OCI-LY3 (cell line): ENCODE results near the gene JOSD1.
A peak's percentile ranks its signal among the peaks of the same experiment; 100 is the strongest.

Experiments
- H2AFZ ChIP-seq: fragments of 200-600, 300-600 bp; shearing (Covaris generic); 2 replicates; pipeline ENCODE4 v1.6.0; 2014; ENCODE audit warnings: antibody characterized with exemption, low read depth, low read length
- H3K27ac ChIP-seq: fragments of 200-600, 300-600 bp; sonication (generic); 2 replicates; pipeline ENCODE4 v1.5.1; 2014; ENCODE audit warnings: mild to moderate bottlenecking, low read length, moderate library complexity, mixed read lengths
- H3K27me3 ChIP-seq: fragments of 200-600, 300-600 bp; sonication (generic); 2 replicates; pipeline ENCODE4 v1.6.1; 2014; ENCODE audit warnings: low read depth, low read length, mixed read lengths
- H3K36me3 ChIP-seq: fragments of 200-600, 300-600 bp; sonication (generic); replicated peaks from 2 replicates; pipeline ENCODE3; 2014; ENCODE audit warnings: low read depth, low read length, mixed read lengths
- H3K4me1 ChIP-seq: fragments of 300-600, 200-600 bp; sonication (generic); 2 replicates; pipeline ENCODE4 v1.6.1; 2014; ENCODE audit warnings: low read length, mixed read lengths
- H3K4me2 ChIP-seq: fragments of 200-600, 300-600 bp; sonication (generic); 2 replicates; pipeline ENCODE4 v1.6.1; 2014; ENCODE audit warnings: low read length, mixed read lengths
- H3K4me3 ChIP-seq: fragments of 300-600, 200-600 bp; sonication (generic); 2 replicates; pipeline ENCODE4 v1.5.1; 2014; ENCODE audit warnings: antibody characterized with exemption, mild to moderate bottlenecking, low read length, moderate library complexity
- H3K79me2 ChIP-seq: fragments of 300-600, 200-600 bp; shearing (Covaris generic); 2 replicates; pipeline ENCODE4 v1.6.1; 2014; ENCODE audit warnings: mild to moderate bottlenecking, low read length, mixed read lengths
- H3K9ac ChIP-seq: fragments of 300-600, 200-600 bp; shearing (Covaris generic); 2 replicates; pipeline ENCODE4 v1.6.0; 2014; ENCODE audit warnings: mild to moderate bottlenecking, low read length, moderate library complexity
- H3K9me3 ChIP-seq: fragments of 200-600, 300-600 bp; shearing (Covaris generic); 2 replicates; pipeline ENCODE4 v1.6.1; 2014; ENCODE audit warnings: low read length, mixed read lengths; ENCODE audit not compliant: insufficient read depth
- H4K20me1 ChIP-seq: fragments of 200-600, 300-600 bp; sonication (generic); 2 replicates; pipeline ENCODE4 v1.6.1; 2016; ENCODE audit warnings: low read length, mixed read lengths; ENCODE audit not compliant: insufficient read depth
- EZH2phosphoT487 ChIP-seq: fragments of 200-600 bp; shearing (Covaris generic); IDR thresholded peaks from 2 replicates; pipeline ENCODE4 v1.6.1; 2018; ENCODE audit warnings: antibody characterized with exemption, mixed run types, low read depth
- TF ChIP-seq, protein P1 (sequence below): fragments of 200-600, 300-600 bp; sonication (generic); IDR thresholded peaks from 2 replicates; pipeline ENCODE4 v1.5.1; 2014; ENCODE audit warnings: antibody characterized with exemption, low read length, low read depth

Gene JOSD1

DNA sequence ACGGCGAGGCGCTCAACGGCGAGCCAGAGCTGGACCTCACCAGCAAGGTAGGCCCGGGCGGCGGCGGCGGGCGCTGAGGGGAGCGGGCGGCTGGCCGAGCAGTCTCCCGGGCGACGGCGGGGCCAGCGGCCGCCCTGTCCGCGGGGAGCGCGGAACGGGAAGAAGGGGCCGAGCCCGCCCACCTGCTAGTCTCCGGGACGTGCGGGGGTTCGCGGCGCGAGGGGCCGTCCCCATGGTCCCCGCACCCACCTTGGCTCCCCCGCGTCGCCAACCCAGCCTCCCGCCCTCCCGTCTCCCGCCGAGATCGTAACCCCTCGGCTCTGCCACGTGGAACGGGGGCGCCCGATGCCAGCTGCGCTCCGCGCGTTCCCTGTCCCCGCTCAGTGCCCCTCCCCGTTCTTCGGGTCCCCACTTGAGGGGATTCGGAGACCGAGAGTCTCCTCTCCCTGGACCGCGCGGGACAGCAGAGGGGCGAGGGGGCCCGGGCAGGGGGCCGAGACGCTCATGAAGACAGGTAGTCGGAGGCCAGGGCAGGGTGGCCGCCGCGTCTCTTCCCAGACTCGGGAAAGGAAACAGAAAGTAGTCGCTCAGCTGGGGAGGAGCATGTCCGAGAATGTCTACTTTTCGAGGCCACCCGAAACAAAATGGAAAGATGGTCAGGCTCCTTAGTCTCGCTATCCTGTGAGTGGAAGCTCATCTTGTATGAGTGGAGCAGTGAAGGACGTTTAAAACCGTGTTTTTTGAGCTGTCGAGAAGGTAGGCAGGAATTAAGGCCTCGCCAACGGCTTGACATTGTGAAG is 5.6 kb upstream of the JOSD1 start:
- H3K9me3 ChIP-seq = no peaks in the 10 kb centered on the region
- H3K9ac ChIP-seq = peak overlapping the region; percentile 90
- H3K4me3 ChIP-seq = peak overlapping the region; percentile 89
- H3K4me2 ChIP-seq = peak overlapping the region; percentile 88
- peaks cover 28% of the 10 kb centered on the region for H3K36me3 ChIP-seq
- peaks cover 41% of the 10 kb centered on the region for H3K4me1 ChIP-seq
- peaks cover 48% of the 10 kb centered on the region for H4K20me1 ChIP-seq
- TF ChIP-seq, protein P1, sequence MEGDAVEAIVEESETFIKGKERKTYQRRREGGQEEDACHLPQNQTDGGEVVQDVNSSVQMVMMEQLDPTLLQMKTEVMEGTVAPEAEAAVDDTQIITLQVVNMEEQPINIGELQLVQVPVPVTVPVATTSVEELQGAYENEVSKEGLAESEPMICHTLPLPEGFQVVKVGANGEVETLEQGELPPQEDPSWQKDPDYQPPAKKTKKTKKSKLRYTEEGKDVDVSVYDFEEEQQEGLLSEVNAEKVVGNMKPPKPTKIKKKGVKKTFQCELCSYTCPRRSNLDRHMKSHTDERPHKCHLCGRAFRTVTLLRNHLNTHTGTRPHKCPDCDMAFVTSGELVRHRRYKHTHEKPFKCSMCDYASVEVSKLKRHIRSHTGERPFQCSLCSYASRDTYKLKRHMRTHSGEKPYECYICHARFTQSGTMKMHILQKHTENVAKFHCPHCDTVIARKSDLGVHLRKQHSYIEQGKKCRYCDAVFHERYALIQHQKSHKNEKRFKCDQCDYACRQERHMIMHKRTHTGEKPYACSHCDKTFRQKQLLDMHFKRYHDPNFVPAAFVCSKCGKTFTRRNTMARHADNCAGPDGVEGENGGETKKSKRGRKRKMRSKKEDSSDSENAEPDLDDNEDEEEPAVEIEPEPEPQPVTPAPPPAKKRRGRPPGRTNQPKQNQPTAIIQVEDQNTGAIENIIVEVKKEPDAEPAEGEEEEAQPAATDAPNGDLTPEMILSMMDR = no peak
- TF ChIP-seq EZH2phosphoT487 = no peak
- H3K79me2 ChIP-seq = peaks cover 56% of the 10 kb centered on the region
- H3K27ac ChIP-seq = peak overlapping the region; percentile 69
- H2AFZ ChIP-seq = no peak overlapping the region
- no peaks in the 10 kb centered on the region for H3K27me3 ChIP-seq

DNA sequence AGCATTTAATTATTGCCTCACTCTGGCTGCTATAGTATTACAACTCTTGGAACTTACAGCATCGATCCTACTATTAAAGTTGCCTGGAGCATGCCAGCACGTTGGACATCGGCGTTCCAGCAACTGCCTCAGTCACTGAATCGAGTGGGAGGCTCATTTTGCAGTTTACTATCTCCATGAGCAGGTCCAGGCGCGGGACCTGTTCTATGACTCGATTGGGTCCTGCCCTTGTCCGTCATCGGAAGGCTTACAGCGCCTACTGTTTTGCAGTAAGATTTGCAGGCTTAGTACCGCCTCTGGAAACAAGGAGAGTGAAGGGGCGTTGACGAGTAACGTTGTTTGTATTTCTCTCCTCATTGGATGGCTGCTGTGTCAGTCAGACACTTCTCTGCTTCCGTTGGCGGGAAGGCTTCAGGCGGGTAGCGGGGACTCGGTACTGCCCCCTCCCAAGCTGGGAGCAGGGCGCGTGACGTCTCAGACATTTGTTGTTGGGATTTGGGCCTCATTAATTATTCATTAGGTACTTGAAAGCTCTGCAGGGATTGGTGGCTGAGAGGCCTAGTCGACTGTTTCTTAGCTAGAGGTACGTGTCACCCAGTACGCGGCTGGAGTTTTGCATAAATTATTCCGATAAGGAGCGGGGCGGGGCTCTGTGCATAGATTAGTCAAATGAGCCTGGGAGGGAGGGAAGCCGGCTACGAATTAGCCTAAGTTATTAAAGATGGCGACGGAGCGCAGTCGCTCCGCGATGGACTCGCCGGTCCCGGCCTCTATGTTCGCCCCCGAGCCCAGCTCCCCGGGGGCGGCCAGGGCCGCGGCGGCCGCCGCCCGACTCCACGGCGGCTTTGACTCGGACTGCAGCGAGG is 4.7 kb upstream of the JOSD1 start, which contains the start of gene GTPBP1:
TSS of gene GTPBP1 (plus strand) at position 710 of the 866 bp plus-strand sequence. CDS start at position 722, 12 bp downstream.
- TF ChIP-seq, protein P1 = no peak
- TF ChIP-seq EZH2phosphoT487 = no peak
- Histone ChIP-seq H3K4me2 (peak within 1 kb of the TSS; percentile 88), H3K9me3 (no peaks in the 10 kb centered on the region), H3K79me2 (peaks cover 48% of the 10 kb centered on the region), H3K36me3 (peaks cover 19% of the 10 kb centered on the region), H3K27me3 (no peaks in the 10 kb centered on the region), H2AFZ (peak within 1 kb of the TSS; percentile 84), H4K20me1 (peaks cover 40% of the 10 kb centered on the region), H3K4me1 (peaks cover 41% of the 10 kb centered on the region), H3K27ac (peak within 1 kb of the TSS; percentile 69), H3K9ac (peak within 1 kb of the TSS; percentile 90), H3K4me3 (peak within 1 kb of the TSS; percentile 89)

DNA sequence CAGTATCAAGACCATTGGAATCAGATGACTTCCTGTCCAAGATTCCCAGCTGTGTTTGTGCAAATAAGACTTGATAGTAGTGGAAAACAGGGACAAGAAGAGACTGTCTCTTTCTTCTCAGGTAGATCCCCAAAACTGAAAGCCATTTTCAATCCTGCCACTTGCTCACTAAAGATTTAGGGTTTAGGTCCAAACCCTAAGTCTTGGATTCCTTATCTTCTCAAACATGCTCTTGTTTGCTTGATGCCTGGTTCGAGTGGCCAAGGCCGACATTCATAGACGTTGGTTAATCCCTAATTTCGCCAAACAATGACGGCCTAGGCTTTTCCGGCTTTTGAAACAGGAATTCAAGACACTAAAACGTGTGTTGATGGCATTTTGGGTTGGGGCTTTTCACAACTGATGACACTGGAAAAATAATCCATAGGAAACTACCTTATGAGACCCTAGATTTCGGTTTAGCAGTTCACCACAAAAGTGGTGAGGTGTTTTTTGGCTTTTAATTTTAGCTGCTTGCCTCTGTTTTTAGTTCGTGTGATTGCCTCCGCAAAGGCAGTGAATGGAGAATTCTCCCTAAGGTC is 4.0 kb upstream of the JOSD1 start:
- peak overlapping the region; percentile 84 for H2AFZ ChIP-seq
- H3K4me3 ChIP-seq = peak overlapping the region; percentile 78
- peaks cover 41% of the 10 kb centered on the region for H3K4me1 ChIP-seq
- H3K9ac ChIP-seq = peak overlapping the region; percentile 67
- no peaks in the 10 kb centered on the region for H3K27me3 ChIP-seq
- TF ChIP-seq, protein P1 = no peak
- no peak for TF ChIP-seq EZH2phosphoT487
- peaks cover 12% of the 10 kb centered on the region for H3K36me3 ChIP-seq
- H3K79me2 ChIP-seq = peaks cover 48% of the 10 kb centered on the region
- H4K20me1 ChIP-seq = peaks cover 32% of the 10 kb centered on the region
- H3K4me2 ChIP-seq = peak overlapping the region; percentile 76
- peak overlapping the region; percentile 47 for H3K27ac ChIP-seq
- no peaks in the 10 kb centered on the region for H3K9me3 ChIP-seq
